ENCODE data around the gene CD274.
"Not testable (repeated sequence)": the region's sequence is repeated elsewhere in the genome, so short reads cannot be mapped to it uniquely, and the experiment has no call there.

Gene CD274

GRCh38 chr9:5438301-5439162 lies 11.8 kb upstream of the CD274 start:
- peak; percentile 35 for DNase-seq (ENCODE audit: low spot score)

DNA sequence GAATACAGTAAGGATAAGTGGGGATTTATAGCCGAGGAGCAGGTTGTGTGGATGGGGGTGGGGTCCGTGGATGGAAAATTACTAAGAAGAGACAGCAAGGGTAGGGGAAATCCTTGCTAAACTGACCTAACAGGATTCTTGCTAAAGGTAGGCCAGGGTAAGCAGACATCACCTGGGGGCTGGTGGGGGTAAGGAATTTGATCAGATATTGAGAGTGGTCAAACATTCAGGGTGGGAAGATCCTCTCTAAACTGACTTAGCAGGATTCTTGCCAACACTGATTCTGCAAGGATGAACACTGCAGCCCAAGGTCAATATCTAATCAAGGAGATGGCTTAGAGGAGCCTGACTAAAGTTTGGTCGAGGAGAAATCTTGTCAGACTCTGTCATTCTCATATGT lies 9.9 kb upstream of the CD274 start:
- DNase-seq (ENCODE audit: low spot score), result no peak

GRCh38 chr9:5441043-5441442 lies 9.3 kb upstream of the CD274 start:
- DNase-seq (ENCODE audit: low spot score), result no peak

GRCh38 chr9:5442400-5443011 lies 7.8 kb upstream of the CD274 start:
- peak; percentile 26 for DNase-seq (ENCODE audit: low spot score)

DNA sequence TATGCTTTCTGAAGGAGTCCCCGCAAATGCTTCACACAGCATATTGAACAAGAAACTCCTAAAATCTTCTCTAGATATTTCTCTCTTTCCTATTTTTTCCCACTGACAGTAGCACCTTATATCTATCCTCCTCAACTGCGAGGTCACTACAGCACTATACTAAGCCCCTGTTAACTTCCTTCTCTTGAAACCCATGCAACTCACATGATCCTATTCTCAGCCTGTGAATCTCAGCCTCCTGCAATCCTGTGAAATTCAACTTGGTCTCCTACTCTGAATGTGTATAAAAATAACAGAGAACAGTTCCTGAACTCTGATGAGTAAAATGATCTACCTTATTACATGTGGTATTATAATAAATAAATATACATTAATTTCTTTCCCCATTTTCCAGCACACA lies 6.5 kb upstream of the CD274 start:
- no peak for DNase-seq (ENCODE audit: low spot score)

- not testable (repeated sequence) for DNase-seq (ENCODE audit: low spot score)
These were observed 5.2 kb upstream of the CD274 start for GRCh38 chr9:5445096-5445495.

- DNase-seq (ENCODE audit: low spot score), result no peak
These were observed 4.5 kb upstream of the CD274 start for GRCh38 chr9:5445886-5446285.

GRCh38 chr9:5446451-5447236 lies 3.7 kb upstream of the CD274 start:
- no peak for DNase-seq (ENCODE audit: low spot score)

DNA sequence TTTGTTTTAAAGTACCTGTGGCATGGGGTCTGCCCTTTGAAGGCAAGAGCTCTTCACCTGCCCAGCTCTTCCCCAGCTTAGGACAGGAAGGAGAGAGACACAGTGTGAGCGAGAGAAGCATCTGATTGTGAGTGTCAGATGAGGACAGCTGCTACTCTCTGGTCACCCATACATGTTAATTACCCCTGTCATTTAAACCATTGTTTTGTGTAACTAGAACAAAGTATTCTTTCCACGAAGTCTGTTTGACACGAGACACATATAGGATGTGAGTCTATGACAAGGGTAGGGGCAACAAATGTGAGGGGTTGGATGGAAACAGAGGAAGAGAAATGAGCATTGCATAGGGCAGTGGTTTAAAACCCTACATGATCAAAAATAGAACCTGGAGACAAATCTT lies 3.0 kb upstream of the CD274 start:
- DNase-seq (ENCODE audit: low spot score), result no peak

- DNase-seq (ENCODE audit: low spot score), result no peak
These were observed 2.3 kb upstream of the CD274 start for GRCh38 chr9:5448016-5448415.

GRCh38 chr9:5448461-5449435 lies 1.6 kb upstream of the CD274 start:
- no peak for DNase-seq (ENCODE audit: low spot score)

GRCh38 chr9:5449521-5450358 lies 602 bp upstream of the CD274 start:
- DNase-seq (ENCODE audit: low spot score), result peak; percentile 10

DNA sequence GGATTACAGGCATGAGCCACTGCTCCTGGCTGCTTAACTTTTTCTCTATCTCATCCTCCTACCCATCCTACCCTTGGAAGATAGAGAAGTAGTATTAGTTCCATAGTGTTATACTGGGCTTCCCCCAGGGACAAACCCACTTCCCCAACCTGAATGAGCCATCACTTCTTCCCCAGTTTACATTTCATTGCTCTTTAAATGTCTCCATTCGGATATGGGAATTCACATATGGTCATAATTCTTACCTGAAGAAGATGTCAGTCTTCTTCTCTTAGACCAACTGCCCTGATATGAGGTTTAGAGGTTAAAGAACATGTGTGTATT lies 1.9 kb downstream of the CD274 start:
- DNase-seq (ENCODE audit: low spot score), result no peak

GRCh38 chr9:5453004-5453403 lies 2.7 kb downstream of the CD274 start:
- no peak for DNase-seq (ENCODE audit: low spot score)

- no peak for DNase-seq (ENCODE audit: low spot score)
These were observed 3.3 kb downstream of the CD274 start for GRCh38 chr9:5453673-5454072.

DNA sequence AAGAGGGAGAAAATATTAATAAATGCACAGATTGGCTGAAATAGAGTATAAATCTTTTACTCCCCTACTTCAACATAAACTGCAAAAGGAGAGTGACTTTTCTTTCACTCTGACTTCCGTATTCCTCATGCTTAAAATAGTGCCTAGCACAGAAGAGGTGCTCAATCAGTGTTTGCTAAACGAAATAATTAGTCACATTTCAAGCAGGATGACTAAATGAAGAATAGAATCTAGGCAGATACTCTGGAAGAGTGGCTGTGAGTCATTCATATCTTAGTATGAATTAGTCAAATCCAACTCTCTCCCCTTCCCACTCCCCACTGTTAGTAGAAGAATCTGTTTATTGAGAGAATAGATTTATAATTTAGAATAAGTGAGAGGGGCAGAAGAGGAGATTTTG lies 4.8 kb downstream of the CD274 start:
- no peak for DNase-seq (ENCODE audit: low spot score)

- DNase-seq (ENCODE audit: low spot score), result no peak
These were observed 9.0 kb downstream of the CD274 start for GRCh38 chr9:5459289-5459829.

GRCh38 chr9:5460157-5460556 lies 9.8 kb downstream of the CD274 start:
- DNase-seq (ENCODE audit: low spot score), result no peak

GRCh38 chr9:5464831-5465330 lies 14.5 kb downstream of the CD274 start:
- DNase-seq (ENCODE audit: low spot score), result not testable (repeated sequence)

DNA sequence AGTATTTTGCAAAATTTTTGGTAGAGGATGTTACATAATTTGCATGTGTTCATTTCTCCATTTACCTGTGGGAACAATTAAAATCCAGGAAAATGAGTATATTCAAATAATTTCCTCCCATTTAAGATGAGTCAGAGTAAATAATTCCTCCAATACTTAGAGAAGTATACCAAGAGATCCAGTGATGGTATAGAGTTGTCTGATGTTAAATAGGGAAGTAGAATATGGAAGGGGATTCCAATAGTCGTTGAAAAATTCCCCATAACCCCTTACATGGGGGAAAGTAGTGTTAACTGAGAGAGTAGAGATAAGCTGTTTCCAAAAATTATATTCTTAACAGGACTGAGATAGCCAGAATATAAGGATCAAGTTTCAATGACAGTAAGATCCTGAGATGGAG lies 15.7 kb downstream of the CD274 start:
- DNase-seq (ENCODE audit: low spot score), result no peak

All from germinal center (tissue), 1 donor.